K562 (cell line): Measurements from ENCODE around the gene CRIM1. TPM values are rescaled to one million over a fixed set of nuclear protein-coding genes. Genes with fewer than 3 reads are reported as not detected.

ENCODE experiments used
- ATAC-seq: fragments of 200-7000 bp; cut with Tn5 transposase; 3 replicates; pipeline ENCODE4 v1.9.1; 2020; ENCODE audit warnings: moderate library complexity
- BruUV-seq: library from RNA; stranded (reverse); fragments of 400-500 nt; replicated peaks from 2 replicates; lab custom pipeline; 2021; lab: Mats Ljungman, UMichigan
- CTCF ChIA-PET: fragments of 300-600 bp; formaldehyde crosslinking; extraction: SDS; loops from one replicate; lab custom pipeline; 2021; ENCODE audit warnings: low intra/inter-chr PET ratio; lab: Yijun Ruan, JAX
- POLR2A ChIA-PET: fragments of 300-600, 350-650 bp; sonication (Branson Sonifier 250); formaldehyde crosslinking; extraction: SDS; loops from one replicate; lab custom pipeline; 2021; ENCODE audit warnings: antibody characterized with exemption, inconsistent platforms; lab: Yijun Ruan, JAX
- DNase-seq, 4 experiments: peaks; one replicate each; pipeline versions ENCODE4 v3.0.0 to v3.0.0-alpha.2; 2011 to 2018; ENCODE audit warnings: low spot score in 3 of 4, mixed read lengths in 3 of 4; ENCODE audit errors: extremely low read depth in 1 of 4
- FAIRE-seq: peaks from 2 replicates; lab custom pipeline; 2011; peaks lifted over from hg19 to GRCh38; lab: Jason Lieb, UNC
- H2AFZ ChIP-seq: 2 replicates; pipeline ENCODE4 v1.6.0; 2011; ENCODE audit warnings: low read depth, low read length, control low read depth, inconsistent platforms
- H3K27ac ChIP-seq: fragments of 200-600 bp; 3 replicates; pipeline ENCODE4 v1.8.0; 2011; ENCODE audit warnings: low read depth, mild to moderate bottlenecking, control low read depth, inconsistent platforms, low read length, moderate library complexity, mixed read lengths; ENCODE audit errors: extremely low read depth
- H3K27me3 ChIP-seq, 2 experiments: fragments of 300-600 bp in 1 of 2; 2 replicates in 1 of 2; 3 replicates in 1 of 2; pipeline versions ENCODE4 v1.6.0 to v1.8.0; 2011; ENCODE audit warnings: inconsistent platforms in 2 of 2, low read length in 2 of 2, mild to moderate bottlenecking in 1 of 2, mixed read lengths in 1 of 2, moderate library complexity in 1 of 2; ENCODE audit not compliant: control insufficient read depth in 2 of 2, insufficient read depth in 2 of 2
- H3K36me3 ChIP-seq: fragments of 300-600 bp; 3 replicates; pipeline ENCODE4 v1.8.0; 2011; ENCODE audit warnings: mild to moderate bottlenecking, low read length, inconsistent platforms; ENCODE audit not compliant: control insufficient read depth, insufficient read depth
- H3K4me1 ChIP-seq, 2 experiments: fragments of 200-600 bp in 1 of 2; replicated peaks in 1 of 2; 2 replicates in 1 of 2; 3 replicates in 1 of 2; pipeline versions ENCODE4 v1.5.1 to v1.8.0; 2011; ENCODE audit warnings: inconsistent platforms in 2 of 2, low read length in 2 of 2, mild to moderate bottlenecking in 1 of 2, mixed read lengths in 1 of 2, moderate library complexity in 1 of 2; ENCODE audit not compliant: control insufficient read depth in 2 of 2, insufficient read depth in 2 of 2
- H3K4me2 ChIP-seq: 2 replicates; pipeline ENCODE4 v1.6.1; 2011; ENCODE audit warnings: low read length, control low read depth, inconsistent platforms, mixed read lengths; ENCODE audit not compliant: insufficient read depth
- H3K4me3 ChIP-seq: fragments of 200-600 bp; sonication (generic), shearing (Covaris generic); 2 replicates; pipeline ENCODE4 v1.5.1; 2016; ENCODE audit warnings: control low read depth, inconsistent platforms
- H3K79me2 ChIP-seq: fragments of 200-600 bp; 3 replicates; pipeline ENCODE4 v1.8.0; 2011; ENCODE audit warnings: low read length, inconsistent platforms; ENCODE audit not compliant: control insufficient read depth, insufficient read depth
- H3K9ac ChIP-seq, 2 experiments: 2 replicates each; pipeline versions ENCODE4 v1.6.0 to v1.6.1; 2011; ENCODE audit warnings: low read depth in 2 of 2, low read length in 2 of 2, control low read depth in 1 of 2, inconsistent platforms in 1 of 2, mild to moderate bottlenecking in 1 of 2, mixed read lengths in 1 of 2; ENCODE audit not compliant: insufficient read depth in 1 of 2
- H3K9me1 ChIP-seq: one replicate; pipeline ENCODE4 v1.6.0; 2011; ENCODE audit warnings: inconsistent platforms, mild to moderate bottlenecking, low read length, moderate library complexity; ENCODE audit not compliant: control insufficient read depth, insufficient read depth
- H3K9me3 ChIP-seq: replicated peaks from 2 replicates; pipeline ENCODE4 v1.5.1; 2011; ENCODE audit warnings: low read depth, low read length, inconsistent platforms; ENCODE audit not compliant: control insufficient read depth, insufficient read depth
- H4K20me1 ChIP-seq: replicated peaks from 2 replicates; pipeline ENCODE4 v1.6.1; 2011; ENCODE audit warnings: low read length, inconsistent platforms, mixed read lengths; ENCODE audit not compliant: control insufficient read depth, insufficient read depth
- CHD4 ChIP-seq: fragments of 200-600 bp; sonication (generic); IDR thresholded peaks from 3 replicates; pipeline ENCODE4 v1.6.1; 2012; ENCODE audit warnings: low read depth, mild to moderate bottlenecking, mixed read lengths, low read length, inconsistent platforms; ENCODE audit not compliant: insufficient read depth, insufficient replicate concordance, poor library complexity, severe bottlenecking
- HINFP ChIP-seq: fragments of 450-650 bp; conservative IDR thresholded peaks from 2 replicates; pipeline ENCODE4 v1.6.1; 2016; ENCODE audit warnings: missing genetic modification characterization, low read depth, mild to moderate bottlenecking, control low read depth, missing compliant biosample characterization
- HMGN3 ChIP-seq: IDR thresholded peaks from 2 replicates; pipeline ENCODE4 v1.6.1; 2011; ENCODE audit warnings: borderline replicate concordance, low read depth, mild to moderate bottlenecking, mixed read lengths, low read length; ENCODE audit not compliant: insufficient read length; ENCODE audit errors: extremely low read depth
- MNT ChIP-seq, 2 experiments: fragments of 450-650 bp; conservative IDR thresholded peaks; 2 replicates each; pipeline ENCODE4 v1.6.1; 2017; ENCODE audit warnings: mild to moderate bottlenecking in 2 of 2, moderate library complexity in 2 of 2
- RERE ChIP-seq: sonication (generic); formaldehyde crosslinking; IDR thresholded peaks from 2 replicates; pipeline ENCODE4 v1.8.0; 2023; ENCODE audit warnings: missing genetic modification reagents, mild to moderate bottlenecking, borderline replicate concordance
- ZC3H8 ChIP-seq: fragments of 450-650 bp; IDR thresholded peaks from 2 replicates; pipeline ENCODE4 v1.6.1; 2017
- ZNF184 ChIP-seq: sonication (generic); formaldehyde crosslinking; IDR thresholded peaks from 2 replicates; pipeline ENCODE4 v1.5.0; 2020; ENCODE audit warnings: missing genetic modification reagents
- ZNF512 ChIP-seq: IDR thresholded peaks from 2 replicates; pipeline ENCODE4 v1.6.1; 2016; ENCODE audit warnings: missing genetic modification characterization, missing compliant biosample characterization
- WGBS: fragments of 100-300 bp; shearing (Covaris generic); methylation state at CpG from one replicate; pipeline ENCODE4 v1.1.6; 2016; ENCODE audit warnings: low coverage, mixed read lengths; ENCODE audit not compliant: insufficient coverage; ENCODE audit errors: missing lambda C conversion rate; 5-methylcytosine and 5-hydroxymethylcytosine counted together
- in situ Hi-C: fragments of 300-500 bp; cut with MboI; formaldehyde crosslinking; loops from 4 replicates; pipeline ENCODE4 v1.15.0; 2018; ENCODE audit warnings: inconsistent platforms, mixed read lengths
- intact Hi-C: fragments of 100-400 bp; cut with micrococcal nuclease; formaldehyde crosslinking; loops from 2 replicates; pipeline ENCODE4 v1.14.2; 2022
- polyA plus RNA-seq, 8 experiments: library from polyadenylated mRNA; depleted of rRNA in 4 of 8; stranded (reverse) in 5 of 8; unstranded in 3 of 8; fragments of >200 nt; fragmentation: Nextera tagmentation in 2 of 8; fragmentation: Illumina TruSeq in 1 of 8; extraction: Ambion mirVana in 2 of 8; extraction: Trizol in 1 of 8; gene quantifications; 2 replicates each; pipeline versions ENCODE4 v1.2.1 to v1.2.3, GENCODE V29; 2011 to 2014; ENCODE audit warnings: inconsistent platforms in 1 of 8, missing spikeins in 1 of 8
- total RNA-seq, 7 experiments: library from RNA; depleted of rRNA in 6 of 7; stranded (reverse); fragments of >200 nt in 6 of 7; fragmentation: Illumina TruSeq in 2 of 7; extraction: Trizol in 2 of 7; gene quantifications; 2 replicates each; pipeline versions ENCODE4 v1.2.1 to v1.2.3, GENCODE V29; 2011 to 2021; ENCODE audit warnings: low replicate concordance in 1 of 7

The CRIM1 gene
- total and polyA plus RNA-seq, 9 of the 15 experiments (the other 6 are each of a cell fraction or from before 2014, with no cell fraction given) = 0.01 to 0.36 (median 0.06) TPM; not detected in 1

GRCh38 chr2:36528766-36529392 lies 173.3 kb downstream of the CRIM1 start:
- no peak overlapping the region for H3K4me2 ChIP-seq
- H2AFZ ChIP-seq = no peak overlapping the region
- H3K9ac ChIP-seq = no peak overlapping the region
- no peak for FAIRE-seq
- ATAC-seq = no peak
- in situ Hi-C loops (no loop called here), intact Hi-C loops (no loop called here)
- TF ChIP-seq ZC3H8 (no peak), ZNF184 (CRISPR knock-in tag) (no peak), MNT (conservative IDR thresholded peaks at IDR 0.05) (no peak), ZNF512 (tag) (no peak), HMGN3 (no peak), CHD4 (no peak), RERE (no peak), HINFP (tag) (no peak)
- H4K20me1 ChIP-seq = no peaks in the 10 kb centered on the region
- H3K27me3 ChIP-seq = peaks cover 0 to 4% of the 10 kb centered on the region in 2 experiments; a peak in 1 of 5 replicates
- CTCF ChIA-PET = no interaction called here
- H3K36me3 ChIP-seq = no peaks in the 10 kb centered on the region
- DNase-seq = no peak
- peaks cover 0 to 7% of the 10 kb centered on the region in 2 experiments; a peak in 1 of 5 replicates for H3K4me1 ChIP-seq
- WGBS = 12% methylated on average over 7 of the region's 7 CpGs
- BruUV-seq = no TSS peak
- H3K27ac ChIP-seq = no peak overlapping the region
- no peaks in the 10 kb centered on the region for H3K79me2 ChIP-seq
- POLR2A ChIA-PET = interaction anchor here (1.2 kb wide), 1 partner anchor 17 kb away, joined by 3 read pairs; no protein-coding TSS in a partner anchor
- H3K9me3 ChIP-seq = no peaks in the 10 kb centered on the region
- no peaks in the 10 kb centered on the region for H3K9me1 ChIP-seq
- H3K4me3 ChIP-seq = no peak overlapping the region
